ENCODE measurements around the gene EXTL1. TPM values are rescaled to one million over a fixed set of nuclear protein-coding genes. Genes with fewer than 3 reads are reported as not detected.
A peak's percentile ranks its signal among the peaks of the same experiment; 100 is the strongest.
"Not testable (repeated sequence)": the region's sequence is repeated elsewhere in the genome, so short reads cannot be mapped to it uniquely, and the experiment has no call there.

The EXTL1 gene
- total RNA-seq (2014; rRNA removed; shearing (Covaris generic)), result 88.2 and 101 TPM in 2 replicates

GRCh38 chr1:26021647-26022403, at the start of gene EXTL1:
Gene EXTL1 (plus strand): TSS chr1:26021775. CDS start chr1:26022647, 872 bp downstream.
- in situ Hi-C loops (cut with HindIII; ENCODE audit: low sequenced_read_pairs), result no loop called here
- DNase-seq (ENCODE audit: low spot score), result peak; percentile 67

GRCh38 chr1:25971811-25972180, 49.8 kb upstream of the EXTL1 start:
- no peak for DNase-seq (ENCODE audit: low spot score)
- in situ Hi-C loops (cut with HindIII; ENCODE audit: low sequenced_read_pairs), result no loop called here

- no peak for DNase-seq (ENCODE audit: low spot score)
- in situ Hi-C loops (cut with HindIII; ENCODE audit: low sequenced_read_pairs), result no loop called here
Observed at GRCh38 chr1:25973610-25974321, 47.8 kb upstream of the EXTL1 start.

GRCh38 chr1:25977801-25978200, 43.8 kb upstream of the EXTL1 start:
- no peak for DNase-seq (ENCODE audit: low spot score)
- in situ Hi-C loops (cut with HindIII; ENCODE audit: low sequenced_read_pairs), result no loop called here

GRCh38 chr1:25978403-25978802, 43.2 kb upstream of the EXTL1 start:
- in situ Hi-C loops (cut with HindIII; ENCODE audit: low sequenced_read_pairs), result no loop called here
- DNase-seq (ENCODE audit: low spot score), result no peak

- in situ Hi-C loops (cut with HindIII; ENCODE audit: low sequenced_read_pairs), result no loop called here
Observed at GRCh38 chr1:25979210-25979609, 42.4 kb upstream of the EXTL1 start.

GRCh38 chr1:25985171-25985570, 36.4 kb upstream of the EXTL1 start:
- in situ Hi-C loops (cut with HindIII; ENCODE audit: low sequenced_read_pairs), result no loop called here
- DNase-seq (ENCODE audit: low spot score), result no peak

More at GRCh38 chr1:25979210-25979609, 42.4 kb upstream of the EXTL1 start:
- no peak for DNase-seq (ENCODE audit: low spot score)

- in situ Hi-C loops (cut with HindIII; ENCODE audit: low sequenced_read_pairs), result no loop called here
Observed at GRCh38 chr1:25985670-25986069, 35.9 kb upstream of the EXTL1 start.

GRCh38 chr1:25986773-25987172, 34.8 kb upstream of the EXTL1 start:
- in situ Hi-C loops (cut with HindIII; ENCODE audit: low sequenced_read_pairs); DNase-seq (ENCODE audit: low spot score): not testable (repeated sequence)

More at GRCh38 chr1:25985670-25986069, 35.9 kb upstream of the EXTL1 start:
- DNase-seq (ENCODE audit: low spot score), result no peak

GRCh38 chr1:25987951-25988350, 33.6 kb upstream of the EXTL1 start:
- in situ Hi-C loops (cut with HindIII; ENCODE audit: low sequenced_read_pairs), result no loop called here

GRCh38 chr1:25989440-25990234, 31.9 kb upstream of the EXTL1 start:
- in situ Hi-C loops (cut with HindIII; ENCODE audit: low sequenced_read_pairs), result loop anchor here (10.0 kb wide), 1 partner anchor 95 kb away; no protein-coding TSS in a partner anchor
- DNase-seq (ENCODE audit: low spot score), result no peak

More at GRCh38 chr1:25987951-25988350, 33.6 kb upstream of the EXTL1 start:
- DNase-seq (ENCODE audit: low spot score), result peak; percentile 38

- in situ Hi-C loops (cut with HindIII; ENCODE audit: low sequenced_read_pairs), result loop anchor here (10.0 kb wide), 1 partner anchor 95 kb away; no protein-coding TSS in a partner anchor
- no peak for DNase-seq (ENCODE audit: low spot score)
Observed at GRCh38 chr1:25990251-25990650, 31.3 kb upstream of the EXTL1 start.

GRCh38 chr1:25990702-25991395, 30.7 kb upstream of the EXTL1 start:
- in situ Hi-C loops (cut with HindIII; ENCODE audit: low sequenced_read_pairs), result loop anchor here (10.0 kb wide), 1 partner anchor 96 kb away; no protein-coding TSS in a partner anchor
- no peak for DNase-seq (ENCODE audit: low spot score)

GRCh38 chr1:25991937-25992688, 29.5 kb upstream of the EXTL1 start:
- DNase-seq (ENCODE audit: low spot score), result no peak
- in situ Hi-C loops (cut with HindIII; ENCODE audit: low sequenced_read_pairs), result loop anchor here (10.0 kb wide), 1 partner anchor 97 kb away; no protein-coding TSS in a partner anchor

- no peak for DNase-seq (ENCODE audit: low spot score)
- in situ Hi-C loops (cut with HindIII; ENCODE audit: low sequenced_read_pairs), result loop anchor here (10.0 kb wide), 1 partner anchor 98 kb away; no protein-coding TSS in a partner anchor
Observed at GRCh38 chr1:25992689-25993171, 28.8 kb upstream of the EXTL1 start.

GRCh38 chr1:25993197-25993951, 28.2 kb upstream of the EXTL1 start:
- in situ Hi-C loops (cut with HindIII; ENCODE audit: low sequenced_read_pairs), result loop anchor here (10.0 kb wide), 1 partner anchor 99 kb away; no protein-coding TSS in a partner anchor
- DNase-seq (ENCODE audit: low spot score), result no peak

All from G401 (cell line).